GM12891 (cell line): ENCODE data around the gene DST.

Source experiments
- POLR2A ChIP-seq: IDR thresholded peaks from 2 replicates; pipeline ENCODE4 v1.6.1; 2011; ENCODE audit warnings: low read depth, low read length, control low read depth
- POLR2AphosphoS5 ChIP-seq: IDR thresholded peaks from 2 replicates; pipeline ENCODE4 v1.6.1; 2011; ENCODE audit warnings: low read depth, low read length, control low read depth
- TAF1 ChIP-seq: IDR thresholded peaks from 2 replicates; pipeline ENCODE4 v1.6.1; 2011; ENCODE audit warnings: low read depth, low read length, control low read depth

GRCh38 chr6:56420296-56420695 is 222.4 kb downstream of the DST start:
- no peak for TF ChIP-seq POLR2A
- no peak for TF ChIP-seq POLR2AphosphoS5
- no peak for TF ChIP-seq TAF1
